ENCODE results near the gene MXD1. TPM values are rescaled to one million over a fixed set of nuclear protein-coding genes. Genes with fewer than 3 reads are reported as not detected.

MXD1 gene
- polyA plus RNA-seq, 2 of the 4 experiments (the other 2 are of a cell fraction), result 2.0 to 8.3 TPM

DNA sequence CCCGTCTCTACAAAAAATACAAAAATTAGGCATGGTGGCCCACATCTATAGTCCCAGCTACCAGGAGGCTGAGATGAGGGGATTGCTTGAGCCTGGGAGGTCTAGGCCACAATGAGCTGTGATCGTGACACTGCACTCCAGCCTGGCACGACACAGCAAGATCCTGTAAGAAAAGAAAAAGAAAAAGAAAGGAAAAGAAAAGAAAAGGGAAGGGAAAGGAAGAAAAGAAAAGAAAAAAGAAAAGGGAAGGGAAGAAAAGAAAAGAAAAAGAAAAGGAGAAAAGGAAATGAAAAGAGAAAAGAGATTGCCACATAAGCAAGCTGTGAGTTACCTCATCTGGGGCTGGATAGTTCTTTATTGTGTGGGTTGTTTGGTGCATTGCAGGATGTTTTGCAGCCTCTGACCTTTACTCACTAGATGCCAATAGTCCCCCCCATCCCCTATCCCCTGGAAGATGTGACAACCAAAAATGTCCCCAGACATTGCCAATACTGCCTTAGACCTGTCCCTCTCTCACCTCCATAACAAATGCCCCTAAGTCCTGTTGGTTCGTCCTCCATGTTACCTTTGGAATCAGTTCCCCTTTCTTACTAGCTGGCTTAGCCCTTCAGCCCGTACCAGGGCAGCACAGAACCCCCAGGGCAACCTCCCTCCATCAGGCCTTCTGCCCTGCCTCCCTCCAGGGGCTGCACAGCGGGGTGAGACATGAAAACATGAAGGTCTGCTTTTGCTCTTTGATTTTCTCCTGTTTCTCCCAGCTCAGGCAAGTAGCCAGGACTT lies 37.6 kb downstream of the MXD1 start (continued):
- no peak for TF ChIP-seq FOXS1 (CRISPR knock-in tag; IDR thresholded peaks at IDR 0.05)
- TF ChIP-seq EP300 (IDR thresholded peaks at IDR 0.05), result no peak
- no peak for TF ChIP-seq CBX2 (IDR thresholded peaks at IDR 0.05; ENCODE audit: borderline replicate concordance, low read depth)
- TF ChIP-seq, protein P1, sequence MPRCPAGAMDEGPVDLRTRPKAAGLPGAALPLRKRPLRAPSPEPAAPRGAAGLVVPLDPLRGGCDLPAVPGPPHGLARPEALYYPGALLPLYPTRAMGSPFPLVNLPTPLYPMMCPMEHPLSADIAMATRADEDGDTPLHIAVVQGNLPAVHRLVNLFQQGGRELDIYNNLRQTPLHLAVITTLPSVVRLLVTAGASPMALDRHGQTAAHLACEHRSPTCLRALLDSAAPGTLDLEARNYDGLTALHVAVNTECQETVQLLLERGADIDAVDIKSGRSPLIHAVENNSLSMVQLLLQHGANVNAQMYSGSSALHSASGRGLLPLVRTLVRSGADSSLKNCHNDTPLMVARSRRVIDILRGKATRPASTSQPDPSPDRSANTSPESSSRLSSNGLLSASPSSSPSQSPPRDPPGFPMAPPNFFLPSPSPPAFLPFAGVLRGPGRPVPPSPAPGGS (IDR thresholded peaks at IDR 0.05), result no peak
- no peak for TF ChIP-seq EHF (CRISPR knock-in tag; IDR thresholded peaks at IDR 0.05)
- TF ChIP-seq MYC (IDR thresholded peaks at IDR 0.05; ENCODE audit: borderline replicate concordance, low read length), result no peak
- TF ChIP-seq PHF8 (IDR thresholded peaks at IDR 0.05; ENCODE audit: borderline replicate concordance, low read depth), result no peak
- no peak for TF ChIP-seq JUN (IDR thresholded peaks at IDR 0.05)
- TF ChIP-seq EHMT2 (IDR thresholded peaks at IDR 0.05; ENCODE audit: low read depth), result no peak

DNA sequence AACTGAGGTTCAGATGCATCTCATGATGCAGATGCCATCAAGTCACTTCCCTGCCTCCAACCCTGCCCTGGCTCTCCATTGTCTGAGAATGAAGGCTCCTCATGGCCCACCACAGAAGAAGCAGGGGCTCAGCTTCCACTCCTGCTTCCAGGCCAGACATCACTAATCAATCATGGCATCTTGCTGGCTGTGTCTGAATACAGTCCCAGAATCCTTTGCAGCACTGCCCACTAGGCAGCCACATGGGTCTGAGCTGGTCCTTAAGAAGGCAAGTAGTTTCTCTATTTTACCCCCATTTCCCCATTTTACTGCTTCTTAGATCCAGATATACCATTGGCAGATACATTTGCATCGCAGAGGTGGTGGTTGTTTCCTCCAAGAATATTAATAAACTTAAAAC lies 39.2 kb downstream of the MXD1 start:
- WGBS (ENCODE audit: missing lambda C conversion rate), result 97% methylated on average over 1 of the region's 1 CpG
- ATAC-seq (no peak), FAIRE-seq (no peak), DNase-seq (ENCODE audit: low read depth in 1 of 2, low spot score in 1 of 2) (no peak)
- H3K9me3 ChIP-seq, result no peaks in the 10 kb centered on the region
- H3K4me2 ChIP-seq, result no peak overlapping the region
- TF ChIP-seq, protein P1 (IDR thresholded peaks at IDR 0.05), result no peak
- TF ChIP-seq HOXB13 (CRISPR knock-in tag; IDR thresholded peaks at IDR 0.05; ENCODE audit: low read depth) (no peak), EP300 (IDR thresholded peaks at IDR 0.05) (no peak), GATA3 (IDR thresholded peaks at IDR 0.05; ENCODE audit: borderline replicate concordance) (no peak), JUNB (IDR thresholded peaks at IDR 0.05) (no peak), ZNF302 (CRISPR knock-in tag; IDR thresholded peaks at IDR 0.05) (no peak), RNF2 (IDR thresholded peaks at IDR 0.05; ENCODE audit: borderline replicate concordance, low read depth) (no peak), MYC (IDR thresholded peaks at IDR 0.05; ENCODE audit: borderline replicate concordance, low read length) (no peak), CEBPB (IDR thresholded peaks at IDR 0.05) (no peak), SMC3 (IDR thresholded peaks at IDR 0.05) (no peak), POLR2A (IDR thresholded peaks at IDR 0.05; ENCODE audit: low read length) (no peak), CBX8 (IDR thresholded peaks at IDR 0.05) (no peak), MAFK (IDR thresholded peaks at IDR 0.05; ENCODE audit: partially characterized antibody) (no peak), ZSCAN20 (CRISPR knock-in tag; IDR thresholded peaks at IDR 0.05) (no peak)
- no peak overlapping the region for H3K4me3 ChIP-seq
- ChIA-PET CTCF (interaction anchor here (1.1 to 3.2 kb wide), 2 partner anchors 9 to 55 kb away, joined by 3 to 13 read pairs; no protein-coding TSS in a partner anchor), POLR2A (no interaction called here)
- no peaks in the 10 kb centered on the region for H3K4me1 ChIP-seq
- no peak overlapping the region for H3K27ac ChIP-seq

DNA sequence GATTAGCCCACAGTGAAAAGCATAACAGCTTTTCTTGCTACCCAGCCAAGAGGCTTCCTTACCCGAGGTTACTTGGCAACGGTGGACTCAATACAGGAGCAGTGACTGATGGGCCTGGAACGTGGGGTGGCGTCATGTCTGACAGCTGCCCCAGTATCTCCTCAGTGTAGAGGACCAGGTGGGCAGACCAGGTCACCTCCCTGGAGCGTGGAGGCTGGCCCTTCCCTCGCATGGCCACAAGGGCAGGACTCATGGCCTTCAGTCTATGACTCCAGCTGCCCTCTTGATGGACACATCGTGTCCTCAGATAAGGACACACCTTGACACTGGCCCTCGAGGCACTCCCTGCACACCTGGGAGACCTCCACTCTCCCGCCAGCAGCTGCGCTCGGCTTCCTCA lies 40.1 kb downstream of the MXD1 start:
- H3K9me3 ChIP-seq, result no peaks in the 10 kb centered on the region
- POLR2A ChIA-PET, result no interaction called here
- DNase-seq (ENCODE audit: low read depth in 1 of 2, low spot score in 1 of 2) (no peak), ATAC-seq (peak; percentile 31 to 52; a peak in 4 of 6 replicates), FAIRE-seq (no peak)
- no peak overlapping the region for H3K4me3 ChIP-seq
- WGBS (ENCODE audit: missing lambda C conversion rate), result 59% methylated on average over 11 of the region's 11 CpGs
- H3K27ac ChIP-seq, result no peak overlapping the region
- no peaks in the 10 kb centered on the region for H3K4me1 ChIP-seq
- CTCF ChIA-PET, result interaction anchor here (0.9 to 3.2 kb wide), 3 partner anchors 10 to 54 kb away, joined by 3 to 13 read pairs (median 3); no protein-coding TSS in a partner anchor
- no peak overlapping the region for H3K4me2 ChIP-seq
- TF ChIP-seq EP300 (IDR thresholded peaks at IDR 0.05) (no peak), MYC (IDR thresholded peaks at IDR 0.05; ENCODE audit: borderline replicate concordance, low read length) (no peak), KDM5A (IDR thresholded peaks at IDR 0.05) (no peak), RFX5 (IDR thresholded peaks at IDR 0.05) (no peak), MAFK (IDR thresholded peaks at IDR 0.05; ENCODE audit: partially characterized antibody) (no peak), FOSB (CRISPR knock-in tag; IDR thresholded peaks at IDR 0.05) (no peak), POLR2A (IDR thresholded peaks at IDR 0.05; ENCODE audit: low read length) (no peak), HOXB5 (CRISPR knock-in tag; IDR thresholded peaks at IDR 0.05) (no peak), CBX8 (IDR thresholded peaks at IDR 0.05) (no peak), ESRRA (IDR thresholded peaks at IDR 0.05; ENCODE audit: borderline replicate concordance, low read length) (no peak), NFE2L2 (conservative IDR thresholded peaks at IDR 0.05; ENCODE audit: low read length) (no peak)
- TF ChIP-seq, protein P1 (IDR thresholded peaks at IDR 0.05), result no peak
- TF ChIP-seq, protein P2, sequence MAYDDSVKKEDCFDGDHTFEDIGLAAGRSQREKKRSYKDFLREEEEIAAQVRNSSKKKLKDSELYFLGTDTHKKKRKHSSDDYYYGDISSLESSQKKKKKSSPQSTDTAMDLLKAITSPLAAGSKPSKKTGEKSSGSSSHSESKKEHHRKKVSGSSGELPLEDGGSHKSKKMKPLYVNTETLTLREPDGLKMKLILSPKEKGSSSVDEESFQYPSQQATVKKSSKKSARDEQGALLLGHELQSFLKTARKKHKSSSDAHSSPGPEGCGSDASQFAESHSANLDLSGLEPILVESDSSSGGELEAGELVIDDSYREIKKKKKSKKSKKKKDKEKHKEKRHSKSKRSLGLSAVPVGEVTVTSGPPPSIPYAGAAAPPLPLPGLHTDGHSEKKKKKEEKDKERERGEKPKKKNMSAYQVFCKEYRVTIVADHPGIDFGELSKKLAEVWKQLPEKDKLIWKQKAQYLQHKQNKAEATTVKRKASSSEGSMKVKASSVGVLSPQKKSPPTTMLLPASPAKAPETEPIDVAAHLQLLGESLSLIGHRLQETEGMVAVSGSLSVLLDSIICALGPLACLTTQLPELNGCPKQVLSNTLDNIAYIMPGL (CRISPR knock-in tag; IDR thresholded peaks at IDR 0.05; ENCODE audit: borderline replicate concordance), result no peak
- TF ChIP-seq, protein P3, sequence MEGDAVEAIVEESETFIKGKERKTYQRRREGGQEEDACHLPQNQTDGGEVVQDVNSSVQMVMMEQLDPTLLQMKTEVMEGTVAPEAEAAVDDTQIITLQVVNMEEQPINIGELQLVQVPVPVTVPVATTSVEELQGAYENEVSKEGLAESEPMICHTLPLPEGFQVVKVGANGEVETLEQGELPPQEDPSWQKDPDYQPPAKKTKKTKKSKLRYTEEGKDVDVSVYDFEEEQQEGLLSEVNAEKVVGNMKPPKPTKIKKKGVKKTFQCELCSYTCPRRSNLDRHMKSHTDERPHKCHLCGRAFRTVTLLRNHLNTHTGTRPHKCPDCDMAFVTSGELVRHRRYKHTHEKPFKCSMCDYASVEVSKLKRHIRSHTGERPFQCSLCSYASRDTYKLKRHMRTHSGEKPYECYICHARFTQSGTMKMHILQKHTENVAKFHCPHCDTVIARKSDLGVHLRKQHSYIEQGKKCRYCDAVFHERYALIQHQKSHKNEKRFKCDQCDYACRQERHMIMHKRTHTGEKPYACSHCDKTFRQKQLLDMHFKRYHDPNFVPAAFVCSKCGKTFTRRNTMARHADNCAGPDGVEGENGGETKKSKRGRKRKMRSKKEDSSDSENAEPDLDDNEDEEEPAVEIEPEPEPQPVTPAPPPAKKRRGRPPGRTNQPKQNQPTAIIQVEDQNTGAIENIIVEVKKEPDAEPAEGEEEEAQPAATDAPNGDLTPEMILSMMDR (IDR thresholded peaks at IDR 0.05), result no peak
